ENCODE measurements around the gene KDR.

The KDR gene

GRCh38 chr4:55127053-55127452, 1.7 kb upstream of the KDR start:
- no peak overlapping the region for H2AFZ ChIP-seq (ENCODE audit: low read length)
- no peak overlapping the region for H3K9ac ChIP-seq (ENCODE audit: low read length)
- no peaks in the 10 kb centered on the region for H3K36me3 ChIP-seq (ENCODE audit: insufficient read depth, low read length)
- H3K27me3 ChIP-seq (ENCODE audit: insufficient read depth, low read length) = no peaks in the 10 kb centered on the region
- H3K9me3 ChIP-seq (ENCODE audit: low read length) = no peaks in the 10 kb centered on the region
- H3F3A ChIP-seq (ENCODE audit: insufficient read depth, low read length) = no peaks in the 10 kb centered on the region
- H3K4me3 ChIP-seq (ENCODE audit: low read depth, low read length, poor library complexity, severe bottlenecking) = no peak overlapping the region
- H3K27ac ChIP-seq (ENCODE audit: low read depth, low read length, poor library complexity, severe bottlenecking) = no peak overlapping the region
- TF ChIP-seq EZH2 (IDR thresholded peaks at IDR 0.05; ENCODE audit: borderline replicate concordance, low read length) (no peak), CTCF (IDR thresholded peaks at IDR 0.05; ENCODE audit: low read length) (no peak)
- H3K4me2 ChIP-seq (ENCODE audit: low read length) = no peak overlapping the region
- H3K9me2 ChIP-seq (ENCODE audit: low read depth, low read length) = no peaks in the 10 kb centered on the region
- no peaks in the 10 kb centered on the region for H3K4me1 ChIP-seq (ENCODE audit: insufficient read depth, low read length, severe bottlenecking)
- no peaks in the 10 kb centered on the region for H4K20me1 ChIP-seq (ENCODE audit: insufficient read depth, low read length)
- no peaks in the 10 kb centered on the region for H3K79me2 ChIP-seq (ENCODE audit: insufficient read depth, low read length)

GRCh38 chr4:55125763-55126541, 557 bp upstream of the KDR start:
- Histone ChIP-seq H3K36me3 (ENCODE audit: insufficient read depth, low read length) (no peaks in the 10 kb centered on the region), H3K9ac (ENCODE audit: low read length) (no peak overlapping the region), H3K9me3 (ENCODE audit: low read length) (no peaks in the 10 kb centered on the region), H3K4me3 (ENCODE audit: low read depth, low read length, poor library complexity, severe bottlenecking) (no peak overlapping the region), H3K27ac (ENCODE audit: low read depth, low read length, poor library complexity, severe bottlenecking) (no peak overlapping the region), H2AFZ (ENCODE audit: low read length) (no peak overlapping the region), H3K79me2 (ENCODE audit: insufficient read depth, low read length) (no peaks in the 10 kb centered on the region), H3K27me3 (ENCODE audit: insufficient read depth, low read length) (no peaks in the 10 kb centered on the region), H3K4me2 (ENCODE audit: low read length) (no peak overlapping the region), H3K9me2 (ENCODE audit: low read depth, low read length) (no peaks in the 10 kb centered on the region), H3K4me1 (ENCODE audit: insufficient read depth, low read length, severe bottlenecking) (no peaks in the 10 kb centered on the region), H4K20me1 (ENCODE audit: insufficient read depth, low read length) (no peaks in the 10 kb centered on the region), H3F3A (ENCODE audit: insufficient read depth, low read length) (no peaks in the 10 kb centered on the region)
- no peak for TF ChIP-seq CTCF (IDR thresholded peaks at IDR 0.05; ENCODE audit: low read length)
- TF ChIP-seq EZH2 (IDR thresholded peaks at IDR 0.05; ENCODE audit: borderline replicate concordance, low read length) = no peak

- TF ChIP-seq EZH2 (IDR thresholded peaks at IDR 0.05; ENCODE audit: borderline replicate concordance, low read length) = no peak
- no peak for TF ChIP-seq CTCF (IDR thresholded peaks at IDR 0.05; ENCODE audit: low read length)
- Histone ChIP-seq H3K36me3 (ENCODE audit: insufficient read depth, low read length) (no peaks in the 10 kb centered on the region), H3K27ac (ENCODE audit: low read depth, low read length, poor library complexity, severe bottlenecking) (no peak overlapping the region), H4K20me1 (ENCODE audit: insufficient read depth, low read length) (no peaks in the 10 kb centered on the region), H3K9me2 (ENCODE audit: low read depth, low read length) (no peaks in the 10 kb centered on the region), H3K4me3 (ENCODE audit: low read depth, low read length, poor library complexity, severe bottlenecking) (no peak overlapping the region), H3K79me2 (ENCODE audit: insufficient read depth, low read length) (no peaks in the 10 kb centered on the region), H3K9me3 (ENCODE audit: low read length) (no peaks in the 10 kb centered on the region), H3K4me2 (ENCODE audit: low read length) (no peak overlapping the region), H3K9ac (ENCODE audit: low read length) (no peak overlapping the region), H2AFZ (ENCODE audit: low read length) (no peak overlapping the region), H3F3A (ENCODE audit: insufficient read depth, low read length) (no peaks in the 10 kb centered on the region), H3K27me3 (ENCODE audit: insufficient read depth, low read length) (no peaks in the 10 kb centered on the region), H3K4me1 (ENCODE audit: insufficient read depth, low read length, severe bottlenecking) (no peaks in the 10 kb centered on the region)
Measured at GRCh38 chr4:55124322-55125076, 896 bp downstream of the KDR start.

Data from OCI-LY1 (cell line).